HG02610 (cell line): Measurements from ENCODE around the gene PDZD4.

ENCODE experiments used
- ATAC-seq: cut with Tn5 transposase; IDR thresholded peaks from one replicate; pipeline ENCODE4 v1.9.1; 2021; ENCODE audit warnings: mild to moderate bottlenecking, moderate library complexity; ENCODE audit not compliant: unreplicated experiment

The PDZD4 gene

DNA sequence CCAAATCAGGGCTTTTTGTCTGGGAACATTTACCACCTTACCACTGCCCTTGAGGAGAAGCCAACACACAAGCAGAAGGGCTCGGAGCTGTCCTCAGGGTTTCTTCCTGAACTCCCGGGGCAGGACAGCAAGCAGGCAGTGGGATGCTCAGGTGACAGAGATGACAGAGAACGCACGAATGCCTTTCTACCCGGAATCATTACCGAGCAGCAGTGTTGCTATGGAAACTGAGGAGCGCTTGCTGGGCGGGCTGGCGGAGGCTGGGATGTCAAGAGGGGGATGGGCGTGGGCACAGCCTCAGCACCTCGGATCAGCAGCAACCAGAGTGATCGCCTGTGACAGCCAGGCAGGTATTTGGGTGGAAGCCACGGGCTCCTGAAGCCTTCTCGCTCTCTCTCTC is 18.1 kb downstream of the PDZD4 start:
- ATAC-seq: no peak

DNA sequence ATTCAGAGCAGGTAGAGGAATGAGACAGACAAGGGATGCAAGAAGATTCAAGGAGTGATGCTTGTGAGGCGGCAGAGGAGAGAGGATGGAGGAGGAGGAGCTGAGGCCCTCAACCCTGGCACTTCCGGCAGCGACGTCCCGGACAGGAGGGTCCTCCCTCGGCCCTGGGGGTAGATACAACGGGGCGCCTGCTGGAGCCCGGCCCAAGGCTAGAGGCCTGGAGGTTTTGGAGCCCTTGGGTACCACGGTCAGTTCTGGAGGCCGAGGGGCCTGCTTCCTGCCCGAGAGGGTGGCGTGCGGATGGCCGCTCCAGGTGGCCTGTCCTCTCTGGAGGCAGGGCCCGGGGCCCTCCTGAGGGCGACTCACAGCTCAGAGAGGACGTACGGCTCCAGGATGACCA is 22.4 kb downstream of the PDZD4 start:
- ATAC-seq: no peak

DNA sequence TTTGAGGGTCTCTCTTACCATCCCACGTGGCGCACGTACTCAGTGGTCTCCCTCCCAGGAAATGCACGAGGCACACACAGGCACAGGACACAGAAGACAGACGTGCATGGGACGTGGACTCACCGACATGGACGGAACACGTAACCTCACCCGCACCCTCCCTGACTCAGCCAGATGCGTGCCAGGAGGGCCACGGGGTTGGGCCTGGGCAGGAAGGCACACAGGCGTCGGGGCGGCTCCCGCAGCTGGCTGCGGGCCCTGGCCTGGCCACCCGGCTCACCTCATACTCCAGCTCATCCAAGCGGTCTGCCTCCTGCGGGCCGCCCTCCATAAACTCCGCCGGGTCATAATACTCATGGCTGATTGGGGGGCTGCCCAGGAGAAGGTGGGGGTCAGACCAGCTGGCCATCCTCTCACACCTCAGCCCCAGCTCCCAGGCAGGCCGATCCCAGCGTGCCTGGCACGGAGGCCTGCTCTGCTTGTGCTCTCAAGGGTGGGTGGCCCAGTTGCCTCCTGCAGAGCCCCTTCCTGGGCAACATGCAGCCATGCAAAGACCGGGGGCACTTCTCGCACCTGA is 23.3 kb downstream of the PDZD4 start:
- ATAC-seq: no peak

DNA sequence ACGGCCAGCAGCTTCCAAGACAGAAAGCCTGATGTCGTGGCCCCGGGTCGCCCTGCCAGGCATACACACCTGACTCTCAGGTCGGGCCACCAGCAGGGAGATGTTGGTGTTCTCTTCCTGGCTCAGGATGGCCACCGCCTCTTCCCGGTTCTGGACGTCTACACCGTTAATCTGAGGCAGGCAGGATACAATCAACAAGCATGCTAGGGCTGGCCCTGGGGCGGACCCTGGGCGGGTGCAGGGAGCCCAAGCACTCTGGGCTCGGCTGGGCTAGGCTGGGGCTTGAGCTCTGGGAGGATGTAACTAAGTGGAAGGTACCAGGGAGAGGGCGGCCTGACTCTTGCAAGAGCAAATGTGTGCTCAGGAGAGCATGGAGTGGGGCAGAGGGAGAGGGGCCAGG is 24.9 kb downstream of the PDZD4 start:
- no peak for ATAC-seq

DNA sequence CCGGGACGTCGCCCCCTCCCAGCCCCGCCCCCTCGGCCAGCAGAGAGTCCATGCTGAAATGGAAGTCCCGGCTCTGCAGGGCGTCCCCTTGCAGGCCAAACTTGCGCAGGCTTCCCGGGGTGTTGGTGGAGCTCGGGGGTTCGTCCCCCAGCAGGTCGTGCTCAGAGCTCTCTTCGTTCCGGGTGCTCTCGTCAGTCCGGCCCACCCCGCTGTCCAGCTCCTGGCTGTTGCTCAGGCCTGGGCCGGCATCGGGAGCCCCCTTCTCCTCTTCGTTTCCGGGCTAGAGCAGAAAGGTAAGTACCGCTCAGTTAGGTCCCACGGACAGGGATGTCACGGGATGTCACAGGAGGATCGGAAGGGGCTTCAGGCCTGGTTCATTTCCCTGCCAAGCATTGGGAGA is 25.7 kb downstream of the PDZD4 start:
- ATAC-seq: no peak

DNA sequence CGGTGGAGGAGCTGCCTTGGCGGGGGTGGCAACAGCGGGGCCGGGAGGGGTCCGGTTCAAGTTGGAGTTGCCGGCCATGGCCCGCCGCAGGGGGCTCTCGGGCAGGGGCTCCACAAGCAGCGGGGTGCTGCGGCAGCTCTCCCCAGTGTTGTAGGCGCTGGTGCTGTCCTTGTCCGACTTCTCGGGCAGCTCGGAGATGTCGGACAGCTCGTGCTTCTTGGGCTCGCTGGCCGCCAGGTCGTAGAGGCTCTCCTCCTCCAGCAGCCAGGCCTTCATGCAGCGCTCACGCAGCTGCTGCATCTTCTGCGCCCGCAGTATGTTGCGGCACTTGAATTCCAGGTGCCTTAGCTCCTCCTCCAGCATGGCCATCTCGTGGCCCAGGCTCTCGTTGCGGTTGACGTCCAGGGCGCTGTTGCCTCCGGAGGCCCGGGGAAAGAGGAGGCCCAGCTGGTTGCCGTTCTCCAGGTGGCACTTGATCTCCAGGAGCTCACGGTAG is 26.2 kb downstream of the PDZD4 start:
- ATAC-seq: no peak

DNA sequence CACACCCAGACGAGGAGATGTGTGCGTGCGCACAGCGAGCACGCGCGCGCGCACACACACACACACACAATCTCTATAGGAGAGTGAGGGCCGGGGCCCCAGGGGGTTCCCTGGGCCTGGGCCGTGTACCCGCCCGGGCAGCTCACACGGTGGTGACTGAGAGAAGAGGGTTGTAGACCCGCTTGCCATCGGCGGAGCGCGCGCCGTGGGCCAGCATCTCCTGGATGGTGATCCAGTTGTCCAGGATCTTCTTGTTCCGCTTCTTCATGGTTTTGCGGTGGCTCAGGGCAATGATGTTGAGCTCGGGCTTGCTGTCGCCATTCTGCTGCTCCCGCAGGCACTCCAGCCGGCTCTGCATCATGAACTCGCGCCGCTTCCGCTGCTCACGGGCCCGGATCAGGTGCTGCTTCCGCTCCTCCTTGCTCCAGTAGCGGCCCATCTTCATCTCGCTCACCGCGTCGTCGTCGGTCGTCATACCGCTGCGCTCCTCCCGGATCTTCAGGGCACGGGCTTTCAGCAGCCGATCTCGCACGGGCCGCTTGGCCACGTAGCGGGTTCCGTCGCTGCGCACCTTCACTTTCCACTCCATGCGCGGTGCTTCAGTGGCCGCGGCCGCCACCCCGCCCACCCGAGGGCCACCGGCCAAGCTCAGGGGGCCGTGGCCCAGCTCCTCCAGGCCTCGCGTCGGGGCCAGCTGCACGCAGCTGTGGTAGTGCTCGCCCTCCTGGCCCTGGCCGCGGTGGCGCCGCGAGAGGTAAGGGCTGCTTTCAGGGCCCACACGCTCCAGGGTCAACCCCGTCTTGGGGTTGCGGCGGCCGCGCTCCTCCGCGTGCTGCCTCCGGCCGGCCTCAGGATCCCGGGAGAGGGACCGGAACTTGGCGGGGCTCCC is 26.9 kb downstream of the PDZD4 start:
- ATAC-seq: no peak

DNA sequence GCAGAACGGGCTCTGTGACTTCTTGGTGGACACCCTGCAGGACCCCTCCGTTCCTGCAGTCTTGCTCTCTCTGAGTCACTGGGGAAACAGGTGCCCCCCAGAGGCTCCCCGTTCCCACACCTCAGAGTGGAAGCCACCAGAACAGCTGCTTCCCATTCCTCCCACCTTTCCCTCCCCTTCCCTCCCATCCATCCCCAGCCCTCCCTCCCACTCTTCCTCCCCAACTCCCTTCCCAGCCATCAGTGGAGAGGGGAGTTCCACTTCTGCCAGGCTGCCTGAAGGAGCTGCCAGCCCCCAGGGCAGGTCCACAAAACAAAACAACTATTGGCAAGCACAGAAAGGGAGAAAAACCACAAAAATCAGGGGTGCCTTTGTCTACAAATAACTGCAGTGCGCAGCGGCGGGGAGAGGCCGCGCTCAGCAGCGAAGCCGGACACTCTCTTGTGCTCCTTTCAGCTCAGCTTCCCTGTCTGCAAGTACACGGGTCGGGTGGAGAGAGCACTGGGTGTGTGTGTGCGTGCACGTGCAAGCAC is 27.8 kb downstream of the PDZD4 start:
- no peak for ATAC-seq

DNA sequence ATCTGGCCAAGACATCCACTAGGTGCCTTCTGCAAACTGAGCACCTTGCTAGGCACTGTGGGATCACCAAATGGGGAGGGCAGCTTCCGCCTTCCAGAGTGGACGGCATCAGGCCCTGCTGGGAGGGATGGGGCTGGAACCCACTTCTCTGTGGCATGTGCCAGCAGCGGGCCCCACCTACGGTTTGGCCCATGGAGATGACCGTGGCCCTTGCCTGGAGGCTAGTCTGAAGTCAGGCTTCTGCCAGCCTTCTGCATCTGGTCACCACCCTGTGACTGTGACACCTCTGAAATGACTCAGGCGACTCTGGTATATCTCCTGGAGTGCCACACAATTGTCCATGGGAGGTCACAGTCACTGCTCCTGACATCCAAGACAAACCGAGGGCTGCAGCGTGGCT is 28.7 kb downstream of the PDZD4 start:
- no peak for ATAC-seq

DNA sequence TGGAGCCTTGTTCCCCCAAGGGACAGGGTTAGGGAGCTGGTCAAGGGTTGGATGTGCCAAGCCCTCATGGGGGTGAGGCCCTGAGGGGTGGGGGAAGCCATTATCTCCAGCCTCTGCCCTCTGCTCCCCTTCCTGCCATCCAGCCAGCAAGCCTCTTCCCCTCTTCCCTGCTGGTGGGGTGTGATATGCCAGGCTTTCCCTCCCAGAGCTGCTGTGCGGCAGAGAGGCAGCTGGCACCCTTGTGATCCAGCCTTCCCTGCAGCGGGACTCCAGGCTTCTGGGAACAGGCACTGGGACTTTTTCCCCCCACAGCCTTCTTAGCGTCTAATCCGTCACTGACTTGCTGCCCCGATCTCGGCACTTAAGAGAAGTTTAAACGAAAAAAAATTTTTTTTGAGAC is 29.6 kb downstream of the PDZD4 start:
- ATAC-seq: no peak

- no peak for ATAC-seq
Observed at GRCh38 chrX:153800177-153800722, 30.1 kb downstream of the PDZD4 start.

DNA sequence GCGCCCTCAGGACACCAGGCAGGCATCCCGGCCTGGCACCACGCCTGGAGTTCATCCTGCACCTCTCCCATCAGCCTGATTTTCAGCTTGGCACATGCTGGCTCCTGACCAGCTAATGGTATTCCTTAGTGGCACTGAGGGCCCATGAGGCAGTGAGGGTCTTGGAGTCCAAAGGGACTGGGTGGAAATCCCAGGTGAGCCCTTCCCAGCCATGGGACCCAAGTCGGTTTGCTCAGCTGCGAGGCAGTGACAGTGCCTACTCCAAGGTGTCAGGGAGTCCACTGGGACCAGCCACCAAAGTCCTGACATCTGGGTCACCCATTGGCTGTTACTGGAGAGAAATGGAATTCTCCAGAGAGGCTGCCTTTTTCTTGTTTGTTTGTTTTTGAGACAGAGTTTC is 31.0 kb downstream of the PDZD4 start:
- no peak for ATAC-seq

DNA sequence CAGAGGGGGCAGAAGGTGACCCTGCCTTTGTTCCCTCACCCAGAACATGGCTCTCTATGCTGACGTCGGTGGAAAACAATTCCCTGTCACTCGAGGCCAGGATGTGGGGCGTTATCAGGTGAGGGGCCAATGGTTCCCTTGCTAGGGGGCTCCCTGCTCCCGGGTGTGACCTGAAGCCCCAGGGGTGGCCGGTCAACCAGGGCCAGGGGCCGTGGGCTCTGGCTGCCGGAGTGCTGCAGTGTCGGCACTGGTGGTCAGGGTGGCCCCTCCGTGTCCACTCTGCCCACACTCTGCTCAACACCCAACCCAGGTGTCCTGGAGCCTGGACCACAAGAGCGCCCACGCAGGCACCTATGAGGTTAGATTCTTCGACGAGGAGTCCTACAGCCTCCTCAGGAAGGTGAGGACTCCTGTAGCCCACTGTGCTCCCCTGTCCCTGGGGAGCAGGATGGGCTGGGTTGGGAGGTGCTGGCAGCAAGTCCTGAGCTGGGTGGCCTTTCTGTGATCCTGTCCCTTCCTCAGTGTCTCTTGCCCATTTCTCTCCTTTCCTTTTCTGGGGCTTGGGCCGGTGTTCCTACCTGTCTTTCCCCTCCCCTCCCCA is 32.8 kb downstream of the PDZD4 start:
- no peak for ATAC-seq

DNA sequence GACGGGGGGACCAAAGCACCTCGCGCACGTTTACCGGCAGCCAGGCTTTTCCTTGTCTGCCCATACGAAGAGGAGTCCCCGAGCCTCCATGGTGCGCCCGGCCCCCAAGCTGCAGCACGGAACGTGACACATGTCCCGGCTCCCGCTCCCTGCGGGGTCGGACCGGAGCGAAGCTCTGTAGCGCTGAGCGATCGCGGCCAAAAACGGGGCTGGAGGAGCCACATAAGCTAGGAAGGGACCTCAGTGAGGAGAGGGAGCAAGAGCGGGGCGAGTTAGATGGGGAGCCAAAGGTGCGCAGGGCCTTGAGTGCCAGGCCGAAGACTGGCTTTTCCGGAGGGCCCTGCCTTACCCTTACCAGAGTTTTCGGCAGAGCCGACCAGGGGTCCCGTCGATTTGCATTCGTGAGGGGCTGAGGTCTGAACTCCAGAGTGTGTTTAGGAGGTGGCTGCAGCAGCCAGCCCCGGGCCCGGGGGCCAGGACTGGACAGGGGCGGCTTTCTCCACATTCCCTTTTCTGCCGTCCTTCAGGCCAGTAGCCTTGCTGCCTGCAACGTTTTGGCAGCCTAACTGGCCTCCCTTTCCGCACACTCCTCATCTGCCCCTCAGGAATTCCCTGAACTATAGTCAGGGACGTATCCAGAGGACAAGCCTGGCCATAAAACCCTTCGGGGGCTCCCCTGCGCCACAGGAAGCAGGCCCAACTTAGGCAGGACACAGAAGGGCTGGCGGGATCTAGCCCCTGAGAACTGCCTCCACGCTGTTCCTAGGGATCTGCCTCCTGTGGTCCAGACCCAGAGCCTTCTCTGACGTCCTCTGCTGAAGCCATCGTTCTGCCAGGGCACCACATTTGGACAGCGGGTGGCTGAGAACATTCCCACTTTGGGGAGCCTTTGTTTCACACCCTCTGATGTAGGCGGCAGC is 35.2 kb downstream of the PDZD4 start:
- no peak for ATAC-seq

DNA sequence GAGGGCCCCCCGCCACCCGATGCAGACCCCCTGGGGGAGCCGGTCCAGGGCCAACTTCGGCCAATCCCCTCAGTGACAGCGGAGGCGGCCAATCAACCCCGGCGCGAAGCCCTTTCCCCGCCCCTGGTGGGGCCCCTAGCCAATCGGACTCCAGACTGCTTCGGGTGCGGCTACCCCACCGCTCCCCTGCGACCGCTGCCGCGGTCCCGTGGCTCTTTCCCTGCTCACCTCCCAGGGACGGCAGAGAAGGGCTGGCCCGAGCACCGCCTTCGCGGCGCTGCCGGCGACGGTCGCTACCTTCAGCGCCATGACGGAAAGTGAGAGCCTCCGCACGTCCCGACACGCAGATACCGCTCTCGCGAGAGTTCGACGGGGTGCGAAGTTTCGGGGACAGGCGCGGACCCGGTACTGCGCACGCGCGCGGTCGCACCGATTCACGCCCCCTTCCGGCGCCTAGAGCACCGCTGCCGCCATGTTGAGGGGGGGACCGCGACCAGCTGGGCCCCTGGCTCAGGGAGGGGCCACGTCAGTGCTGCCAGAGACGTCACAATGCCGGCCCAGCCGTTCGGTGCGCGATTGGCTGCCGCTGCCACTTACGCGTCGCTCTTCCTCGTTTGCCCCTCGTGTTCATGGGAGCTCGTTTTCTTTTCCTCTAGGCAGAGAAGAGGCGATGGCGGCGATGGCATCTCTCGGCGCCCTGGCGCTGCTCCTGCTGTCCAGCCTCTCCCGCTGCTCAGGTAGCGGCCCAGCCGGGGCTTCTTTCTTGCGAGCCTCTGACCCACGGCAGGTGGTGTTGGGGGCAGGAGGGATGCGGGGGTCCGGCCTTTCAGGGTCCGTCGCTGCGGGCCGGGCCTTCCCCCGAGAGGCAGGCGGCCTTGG is 36.1 kb downstream of the PDZD4 start, which contains the start of the genes IDH3G and SSR4:
TSS of gene IDH3G (minus strand) at position 358 of the 879 bp plus-strand sequence. CDS start at position 309, 49 bp downstream.
TSS of gene SSR4 (plus strand) at position 651 of the 879 bp plus-strand sequence. CDS start at position 671, 20 bp downstream.
- ATAC-seq: peak; percentile 94

DNA sequence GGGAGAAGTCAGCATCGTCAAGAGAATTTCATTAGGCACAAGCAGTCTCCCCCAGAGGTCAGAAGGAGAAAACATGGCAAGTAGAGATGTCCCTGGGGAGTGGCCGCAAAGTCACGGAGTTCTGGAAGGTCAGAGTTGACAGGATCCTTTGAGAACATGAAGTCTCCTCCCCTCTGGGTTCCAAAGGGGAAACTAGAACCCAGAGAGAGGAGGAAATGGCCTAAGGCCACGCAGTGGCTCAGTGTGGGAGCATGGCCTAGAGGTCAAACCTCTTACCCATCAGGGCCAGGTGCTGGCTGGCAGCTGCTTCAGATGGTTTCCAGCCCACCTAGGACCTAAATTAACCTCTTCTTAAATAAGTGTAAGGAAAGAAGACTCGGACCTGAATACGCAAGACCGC is 37.1 kb downstream of the PDZD4 start:
- no peak for ATAC-seq

DNA sequence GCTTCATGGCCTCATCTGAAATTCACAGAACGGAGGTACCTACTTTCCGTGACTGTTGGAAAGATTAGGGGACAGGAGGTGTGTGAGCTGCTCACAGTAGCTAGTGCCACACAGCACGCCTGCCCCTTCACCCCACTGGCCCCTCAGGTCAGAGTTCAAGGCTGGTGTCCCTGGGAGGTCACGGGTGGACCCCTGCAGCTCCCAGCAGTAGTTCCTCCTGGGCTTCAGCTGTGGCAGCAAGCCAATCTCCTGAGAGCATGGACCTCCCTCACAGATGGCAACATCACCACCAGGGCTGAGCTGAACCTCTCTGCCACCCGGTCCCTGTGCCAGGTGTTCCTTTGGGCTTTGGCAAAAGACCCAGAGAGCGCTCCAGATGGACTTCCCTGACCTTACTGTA is 38.0 kb downstream of the PDZD4 start:
- no peak for ATAC-seq

DNA sequence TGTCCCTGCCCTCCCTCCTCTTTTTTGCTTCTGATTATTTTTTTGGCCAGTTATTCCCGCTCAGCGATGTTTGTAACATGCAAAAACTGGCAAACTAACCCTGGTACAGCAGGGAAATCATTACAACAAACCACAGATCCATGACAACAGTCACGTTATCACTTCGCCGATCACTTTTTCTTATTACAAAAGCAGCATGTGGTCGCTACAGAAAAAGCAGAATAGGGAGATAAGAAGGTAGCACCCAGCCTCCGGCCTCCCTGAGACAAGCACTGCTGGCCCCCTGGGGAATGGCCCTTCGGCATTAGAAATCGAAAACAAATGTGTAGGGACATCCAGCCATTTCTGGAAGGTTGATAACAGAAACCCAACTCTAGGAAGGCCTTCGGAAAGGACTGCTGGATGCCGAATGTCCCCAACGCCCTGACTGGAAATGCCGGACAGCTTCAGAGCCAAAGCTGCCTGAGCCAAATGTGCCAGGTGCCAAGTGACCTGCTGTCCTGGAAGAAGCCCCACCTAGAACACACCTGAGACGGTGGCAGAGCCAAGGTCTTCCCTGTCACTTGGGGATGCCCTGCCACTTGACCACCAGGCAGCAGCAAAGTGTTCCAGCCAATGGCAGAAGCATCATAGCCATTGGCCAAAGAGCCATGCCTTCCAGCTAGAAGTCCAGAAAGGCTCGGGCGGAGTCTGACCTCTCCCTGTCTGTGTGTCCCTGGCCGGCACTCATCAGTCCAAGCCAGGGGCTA is 39.1 kb downstream of the PDZD4 start:
- no peak for ATAC-seq
